Thyroid gland (tissue), 4 donors: ENCODE results near the gene NXF1. TPM values are rescaled to one million over a fixed set of nuclear protein-coding genes. Genes with fewer than 3 reads are reported as not detected.
"Not testable (repeated sequence)": the region's sequence is repeated elsewhere in the genome, so short reads cannot be mapped to it uniquely, and the experiment has no call there.

Experiments used
- DNase-seq, 2 donors: peaks; one replicate each; pipeline ENCODE4 v3.0.0-alpha.2; 2019
- H3K27ac ChIP-seq, 3 donors: fragments of 200-600 bp; sonication (generic); 1 replicate in 2 of 3; 2 replicates in 1 of 3; pipeline ENCODE4 v1.5.1; 2016 to 2019; ENCODE audit warnings: mild to moderate bottlenecking in 1 of 3, moderate library complexity in 1 of 3
- H3K27me3 ChIP-seq: fragments of 200-600 bp; sonication (generic); one replicate; pipeline ENCODE4 v1.5.1; 2019
- H3K36me3 ChIP-seq, 2 donors: fragments of 200-600 bp; sonication (generic); one replicate each; pipeline ENCODE4 v1.5.1; 2016 to 2019
- H3K4me1 ChIP-seq, 2 donors: fragments of 200-600 bp; sonication (generic); one replicate each; pipeline ENCODE4 v1.5.1; 2017 to 2019
- H3K4me3 ChIP-seq, 3 donors: fragments of 200-600 bp; sonication (generic); replicated peaks in 1 of 3; 1 replicate in 2 of 3; 2 replicates in 1 of 3; pipeline ENCODE4 v1.5.1; 2016; ENCODE audit warnings: mild to moderate bottlenecking in 1 of 3
- H3K9me3 ChIP-seq: fragments of 200-600 bp; sonication (generic); one replicate; pipeline ENCODE4 v1.5.1; 2017
- CTCF ChIP-seq, 6 experiments: fragments of 200-600 bp in 3 of 6; fragments of 450-650 bp in 3 of 6; sonication (generic) in 3 of 6; IDR thresholded peaks; one replicate each; pipeline ENCODE4 v1.5.1; 2016 to 2019; ENCODE audit warnings: antibody characterized with exemption in 6 of 6, mild to moderate bottlenecking in 2 of 6, inconsistent platforms in 1 of 6, moderate library complexity in 1 of 6
- POLR2A ChIP-seq, 2 donors: fragments of 450-650 bp; IDR thresholded peaks; one replicate each; pipeline ENCODE4 v1.6.1; 2017; ENCODE audit warnings: antibody characterized with exemption in 2 of 2, mild to moderate bottlenecking in 2 of 2, moderate library complexity in 1 of 2
- WGBS, 2 donors: methylation state at CpG; one replicate each; pipeline ENCODE4 v1.1.5; 2017; 5-methylcytosine and 5-hydroxymethylcytosine counted together
- intact Hi-C: fragments of 100-400 bp; cut with DNase I; formaldehyde crosslinking; loops from one replicate; pipeline ENCODE4 v1.15.1; 2023
- total RNA-seq, 4 donors: library from RNA; depleted of rRNA; stranded (reverse); fragments of >200 nt; gene quantifications; one replicate each; pipeline ENCODE4 v1.2.3, GENCODE V29; 2016

Gene NXF1
- total RNA-seq, 4 donors from 2014 or later: 56.8 to 83.7 (median 80.9) TPM

DNA sequence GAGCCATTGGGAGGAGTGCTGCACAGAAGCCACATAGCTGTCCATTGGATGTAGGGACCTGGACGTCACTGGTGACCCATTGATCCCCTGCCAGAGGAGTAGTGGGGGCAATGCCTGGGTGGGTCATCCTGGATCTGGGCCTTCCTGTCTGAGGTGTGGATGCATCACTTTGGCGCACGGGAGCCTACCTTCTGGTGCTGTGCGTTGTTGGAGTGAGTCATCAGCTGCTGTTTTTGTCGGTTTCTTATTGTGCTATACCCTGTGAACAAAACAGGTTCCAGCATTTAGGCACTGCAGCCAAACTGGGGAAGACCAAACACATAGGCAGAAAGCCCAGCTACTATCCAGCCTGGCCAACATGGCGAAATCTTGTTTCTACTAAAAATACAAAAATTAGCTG lies 30.8 kb downstream of the NXF1 start:
- peaks cover 0 to 37% of the 10 kb centered on the region in 2 donors for H3K36me3 ChIP-seq
- H3K4me1 ChIP-seq: peaks cover 12 to 23% of the 10 kb centered on the region in 2 donors
- no peaks in the 10 kb centered on the region for H3K9me3 ChIP-seq
- TF ChIP-seq POLR2A (IDR thresholded peaks at IDR 0.05) (no peak), CTCF (IDR thresholded peaks at IDR 0.05) (no peak)
- intact Hi-C loops: no loop called here
- DNase-seq: no peak
- H3K27ac ChIP-seq: no peak overlapping the region
- WGBS, 2 donors: 95 to 96% methylated on average over 6 of the region's 6 CpGs
- no peak overlapping the region for H3K4me3 ChIP-seq
- no peaks in the 10 kb centered on the region for H3K27me3 ChIP-seq

GRCh38 chr11:62771144-62772021 lies 33.9 kb downstream of the NXF1 start, which contains the start of gene TAF6L:
Gene TAF6L (plus strand): TSS chr11:62771396. CDS start chr11:62775784, 4,388 bp downstream.
- TF ChIP-seq POLR2A (IDR thresholded peaks at IDR 0.05) (peak in 1 of 2 donors; percentile 56), CTCF (IDR thresholded peaks at IDR 0.05) (peak in 1 of 6 experiments; percentile 25)
- 3 to 6% methylated on average over 22 to 60 of the region's 60 CpGs for WGBS, 2 donors
- Histone ChIP-seq H3K27ac (peak within 1 kb of the TSS; percentile 89 to 98 (median 95)), H3K4me3 (peak within 1 kb of the TSS; percentile 21 to 40 (median 32)), H3K9me3 (no peaks in the 10 kb centered on the region), H3K4me1 (peaks cover 12 to 23% of the 10 kb centered on the region in 2 donors), H3K27me3 (no peaks in the 10 kb centered on the region), H3K36me3 (peaks cover 5 to 8% of the 10 kb centered on the region in 2 donors)
- intact Hi-C loops: no loop called here
- peak; percentile 99 for DNase-seq

DNA sequence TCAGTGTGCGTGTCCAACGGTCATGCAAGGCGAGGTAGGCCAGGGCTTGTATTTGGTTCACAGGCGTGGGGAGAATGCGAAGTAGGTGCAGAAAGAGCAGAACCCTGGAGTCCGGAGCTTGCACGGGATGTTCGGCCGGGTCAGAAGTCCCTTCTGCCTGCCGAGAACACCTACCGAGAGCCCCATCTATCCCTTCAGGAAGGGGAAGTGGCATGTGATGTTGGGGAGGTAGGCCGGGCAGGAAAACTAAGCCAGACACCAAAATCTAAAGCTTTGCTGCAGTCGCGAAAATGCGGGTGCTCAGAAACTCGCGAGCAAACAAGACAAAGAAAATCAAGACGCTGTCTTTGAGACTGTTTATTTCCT lies 34.5 kb downstream of the NXF1 start:
- Histone ChIP-seq H3K36me3 (peaks cover 8 to 11% of the 10 kb centered on the region in 2 donors), H3K9me3 (no peaks in the 10 kb centered on the region), H3K27ac (peak overlapping the region; percentile 89 to 98 (median 95)), H3K4me1 (peaks cover 12 to 23% of the 10 kb centered on the region in 2 donors), H3K4me3 (peak overlapping the region in 2 of 3 donors; percentile 2 to 40), H3K27me3 (no peaks in the 10 kb centered on the region)
- 3 to 5% methylated on average over 18 of the region's 18 CpGs for WGBS, 2 donors
- TF ChIP-seq CTCF (IDR thresholded peaks at IDR 0.05) (no peak), POLR2A (IDR thresholded peaks at IDR 0.05) (no peak)
- peak; percentile 40 to 48 for DNase-seq
- intact Hi-C loops: no loop called here

- intact Hi-C loops, H3K27me3 ChIP-seq, DNase-seq, H3K36me3 ChIP-seq, H3K9me3 ChIP-seq: not testable (repeated sequence)
- Histone ChIP-seq H3K27ac (peak overlapping the region in 2 of 3 donors; percentile 48 to 74), H3K4me1 (peaks cover 9 to 11% of the 10 kb centered on the region in 2 donors), H3K4me3 (peak overlapping the region in 1 of 3 donors; percentile 81)
- 37 to 46% methylated on average over 9 of the region's 9 CpGs for WGBS, 2 donors
Observed at GRCh38 chr11:62760867-62761227, 44.4 kb downstream of the NXF1 start.

- no peak for DNase-seq
- Histone ChIP-seq H3K27me3 (no peaks in the 10 kb centered on the region), H3K9me3 (no peaks in the 10 kb centered on the region), H3K4me1 (peaks cover 13 to 19% of the 10 kb centered on the region in 2 donors), H3K36me3 (no peaks in the 10 kb centered on the region), H3K4me3 (no peak overlapping the region), H3K27ac (no peak overlapping the region)
- intact Hi-C loops: no loop called here
- WGBS, 2 donors: 59% methylated on average over 9 of the region's 9 CpGs
- TF ChIP-seq POLR2A (IDR thresholded peaks at IDR 0.05) (no peak), CTCF (IDR thresholded peaks at IDR 0.05) (no peak)
Observed at GRCh38 chr11:62757846-62758788, 47.1 kb downstream of the NXF1 start.
